Fibroblast of skin of left biceps (primary cell): ENCODE data around the gene WDR27.
"Not testable (repeated sequence)": the region's sequence is repeated elsewhere in the genome, so short reads cannot be mapped to it uniquely, and the experiment has no call there.

Experiments
- DNase-seq, 2 experiments: peaks; one replicate each; pipeline ENCODE4 v3.0.0-alpha.2; 2013; ENCODE audit warnings: low read depth in 2 of 2

The WDR27 gene

DNA sequence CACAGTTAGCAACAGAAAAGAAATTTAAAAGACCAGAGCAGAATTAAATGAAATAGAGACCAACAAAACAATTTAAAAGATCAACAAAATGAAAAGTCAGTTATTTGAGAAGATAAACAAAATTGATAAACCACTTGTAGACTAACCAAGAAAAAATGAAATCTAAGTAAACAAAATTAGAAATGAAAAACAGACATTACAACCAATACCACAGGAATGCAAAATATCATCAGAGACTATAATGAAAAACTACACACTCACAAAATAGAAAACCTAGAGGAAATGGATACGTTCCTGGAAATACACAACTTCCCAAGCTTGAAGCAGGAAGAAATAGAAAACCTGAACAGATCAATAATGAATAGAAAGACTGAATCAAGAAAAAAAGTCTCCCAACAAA lies 97.8 kb downstream of the WDR27 start:
- no peak for DNase-seq

GRCh38 chr6:169601129-169601528 lies 100.7 kb downstream of the WDR27 start:
- DNase-seq: not testable (repeated sequence)

DNA sequence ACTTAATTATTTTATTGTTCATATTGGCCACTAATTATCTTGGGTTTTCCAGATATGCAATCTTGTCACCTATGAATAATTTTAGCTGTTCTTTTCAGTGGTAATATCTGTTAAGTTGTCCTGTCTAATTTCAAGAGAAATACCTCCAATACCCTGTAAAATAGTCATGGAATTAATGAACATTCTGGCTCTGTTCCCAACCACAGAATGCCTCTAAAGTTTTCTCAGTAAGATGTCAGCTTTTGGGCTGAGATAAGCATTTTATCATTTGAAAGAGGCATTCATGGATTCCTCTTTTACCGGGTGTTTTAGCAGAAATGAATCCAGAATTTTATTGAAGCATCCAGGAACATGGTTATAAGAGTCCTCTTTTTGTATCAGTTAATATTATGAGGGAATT lies 109.3 kb downstream of the WDR27 start:
- peak; percentile 76 to 79 for DNase-seq

DNA sequence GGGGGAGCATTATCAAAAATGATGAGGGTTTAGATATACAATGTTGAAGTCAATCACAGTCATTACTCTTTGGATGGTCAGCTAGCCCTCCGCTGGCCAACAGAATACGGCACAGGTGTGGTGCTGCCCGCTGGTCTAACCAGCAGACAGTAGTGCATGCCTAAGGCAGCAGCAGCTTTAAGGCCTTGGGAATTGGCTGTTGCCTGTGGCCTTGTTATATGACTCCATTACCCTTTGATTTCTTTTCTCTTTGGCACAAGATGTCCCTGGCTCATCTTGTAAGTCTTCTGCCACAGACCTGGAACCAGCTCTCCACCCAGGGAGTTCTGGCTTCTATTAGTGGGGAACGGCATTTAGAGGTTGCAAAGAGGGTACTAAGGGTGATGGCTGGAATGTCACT lies 110.2 kb downstream of the WDR27 start:
- DNase-seq: no peak

DNA sequence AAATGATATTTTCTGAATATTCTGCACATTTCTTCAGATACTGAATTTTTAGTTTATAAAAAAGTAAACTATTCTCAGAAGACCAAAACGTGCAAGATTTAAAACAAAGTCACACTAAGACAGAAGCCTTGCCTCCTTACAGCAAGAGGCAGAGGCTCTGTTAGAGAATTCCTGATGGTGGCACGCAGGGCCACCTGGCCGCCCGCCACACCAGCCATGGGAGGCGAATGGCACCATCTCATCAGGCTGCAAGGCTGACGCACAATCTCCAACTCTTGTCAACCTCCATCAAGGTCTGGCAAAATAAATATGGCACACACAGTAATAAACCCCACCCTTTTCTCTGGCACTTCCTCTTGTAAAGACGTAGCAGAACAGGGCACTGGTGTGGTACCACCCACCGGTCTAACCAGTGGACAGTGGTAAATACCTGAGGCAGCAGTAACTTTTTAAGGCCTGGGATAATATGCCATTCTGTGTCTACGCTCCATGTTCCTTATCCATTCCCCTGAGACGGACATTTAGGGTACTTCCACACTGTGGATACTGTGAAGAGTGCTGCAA lies 111.4 kb downstream of the WDR27 start:
- DNase-seq: no peak

- DNase-seq: peak in 1 of 2 experiments; percentile 37
Observed at GRCh38 chr6:169589699-169590257, 112.1 kb downstream of the WDR27 start.

DNA sequence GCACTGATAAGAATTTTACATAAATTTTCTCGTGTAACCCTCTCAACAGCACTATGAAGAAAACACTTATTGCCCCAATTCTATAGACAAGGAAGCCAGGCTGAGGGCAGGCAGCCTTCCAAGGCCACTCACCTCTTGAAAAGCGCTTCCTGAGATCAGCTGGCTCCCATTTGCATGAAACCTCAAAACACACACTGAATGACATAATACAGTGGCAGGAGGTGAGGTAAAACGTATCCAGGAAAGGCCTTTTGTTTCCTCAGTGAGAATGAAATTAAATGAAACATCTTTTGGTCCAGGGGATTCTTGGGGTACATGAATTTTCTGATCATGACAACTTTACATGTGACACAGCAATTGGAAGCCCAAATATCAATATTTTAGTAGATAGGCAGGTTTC lies 112.5 kb downstream of the WDR27 start:
- no peak for DNase-seq

- peak; percentile 61 to 64 for DNase-seq
Observed at GRCh38 chr6:169587975-169588374, 113.9 kb downstream of the WDR27 start.

GRCh38 chr6:169583886-169584541 lies 117.8 kb downstream of the WDR27 start:
- DNase-seq: no peak

GRCh38 chr6:169579407-169580111 lies 122.3 kb downstream of the WDR27 start:
- no peak for DNase-seq

- DNase-seq: no peak
Observed at GRCh38 chr6:169577974-169578373, 123.9 kb downstream of the WDR27 start.

GRCh38 chr6:169577236-169577635 lies 124.6 kb downstream of the WDR27 start:
- no peak for DNase-seq

GRCh38 chr6:169575821-169576220 lies 126.0 kb downstream of the WDR27 start:
- DNase-seq: no peak

- DNase-seq: no peak
Observed at GRCh38 chr6:169575365-169575764, 126.5 kb downstream of the WDR27 start.

DNA sequence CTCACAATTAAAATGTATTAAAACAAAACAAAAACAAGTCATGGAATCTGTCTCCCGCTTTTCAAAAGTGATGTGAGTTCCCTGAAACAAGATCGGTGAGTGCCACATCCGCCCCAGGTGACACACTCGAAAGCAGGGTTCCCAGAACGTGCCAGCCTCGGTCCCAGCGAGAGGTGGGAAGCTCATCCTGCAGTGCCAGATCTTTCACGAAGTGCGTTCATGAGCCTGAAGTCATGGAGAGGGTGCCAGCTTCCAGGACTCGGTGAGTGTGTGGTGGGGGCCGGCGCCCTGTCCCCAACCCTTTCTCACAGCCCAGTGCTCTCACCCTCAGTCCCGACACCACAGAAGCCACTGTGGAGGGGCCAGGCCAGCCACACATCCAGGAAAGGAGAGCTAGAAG lies 127.4 kb downstream of the WDR27 start:
- DNase-seq: no peak

DNA sequence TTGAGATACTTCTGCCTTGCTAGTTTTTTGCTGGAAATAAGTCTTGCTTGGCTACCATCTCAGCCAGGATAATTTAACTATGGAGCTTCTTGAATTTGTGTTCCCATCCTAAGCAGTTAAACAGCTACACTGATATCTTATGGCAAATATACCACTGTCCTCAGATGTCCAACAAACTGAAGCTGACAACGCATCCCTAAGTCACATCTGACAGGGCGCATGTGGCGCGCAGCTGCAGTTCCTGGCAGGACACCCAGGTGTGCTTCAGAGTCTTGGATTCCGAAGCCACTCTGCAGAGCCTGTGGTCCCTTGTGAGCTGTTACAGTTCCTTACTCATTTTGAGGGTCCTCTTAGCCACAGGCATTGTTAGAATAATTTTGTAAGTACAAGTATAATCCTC lies 127.9 kb downstream of the WDR27 start:
- DNase-seq: no peak

DNA sequence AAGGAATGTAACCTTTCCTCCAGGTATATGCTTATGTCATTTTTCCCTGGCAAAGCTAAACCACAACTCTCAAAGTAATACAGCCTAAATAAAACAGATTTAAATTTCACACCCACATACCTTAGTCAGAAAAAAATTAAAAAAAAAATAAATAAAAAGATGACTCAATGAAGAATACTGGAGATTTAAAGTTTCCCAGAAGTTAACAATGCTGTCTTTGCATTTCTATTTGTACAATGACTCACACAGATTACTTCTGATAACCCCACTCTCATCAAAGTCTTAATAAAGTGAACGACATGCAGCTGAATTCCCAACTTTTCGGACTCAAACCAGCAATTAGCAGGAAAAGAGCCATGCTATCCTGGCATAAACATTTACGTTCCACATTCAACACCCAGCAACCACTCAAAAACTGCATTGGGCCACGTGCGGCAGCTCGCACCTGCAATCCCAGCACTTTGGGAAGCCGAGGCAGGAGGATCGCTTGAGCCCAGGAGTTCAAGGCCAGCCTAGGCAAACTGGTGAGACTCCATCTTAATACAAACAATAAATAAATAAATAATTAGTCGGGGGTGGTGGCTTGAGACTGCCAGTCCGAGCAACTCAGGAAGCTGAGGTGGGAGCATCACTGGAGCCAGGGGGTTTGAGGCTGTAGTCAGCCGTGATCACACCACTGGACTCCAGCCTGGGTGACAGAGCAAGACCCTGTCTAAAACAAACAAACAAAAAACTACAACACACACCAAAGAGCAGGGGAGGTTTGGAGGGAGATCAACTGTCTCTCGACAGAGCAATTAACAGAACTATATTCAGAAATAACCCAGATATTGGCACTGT lies 130.5 kb downstream of the WDR27 start:
- DNase-seq: no peak

DNA sequence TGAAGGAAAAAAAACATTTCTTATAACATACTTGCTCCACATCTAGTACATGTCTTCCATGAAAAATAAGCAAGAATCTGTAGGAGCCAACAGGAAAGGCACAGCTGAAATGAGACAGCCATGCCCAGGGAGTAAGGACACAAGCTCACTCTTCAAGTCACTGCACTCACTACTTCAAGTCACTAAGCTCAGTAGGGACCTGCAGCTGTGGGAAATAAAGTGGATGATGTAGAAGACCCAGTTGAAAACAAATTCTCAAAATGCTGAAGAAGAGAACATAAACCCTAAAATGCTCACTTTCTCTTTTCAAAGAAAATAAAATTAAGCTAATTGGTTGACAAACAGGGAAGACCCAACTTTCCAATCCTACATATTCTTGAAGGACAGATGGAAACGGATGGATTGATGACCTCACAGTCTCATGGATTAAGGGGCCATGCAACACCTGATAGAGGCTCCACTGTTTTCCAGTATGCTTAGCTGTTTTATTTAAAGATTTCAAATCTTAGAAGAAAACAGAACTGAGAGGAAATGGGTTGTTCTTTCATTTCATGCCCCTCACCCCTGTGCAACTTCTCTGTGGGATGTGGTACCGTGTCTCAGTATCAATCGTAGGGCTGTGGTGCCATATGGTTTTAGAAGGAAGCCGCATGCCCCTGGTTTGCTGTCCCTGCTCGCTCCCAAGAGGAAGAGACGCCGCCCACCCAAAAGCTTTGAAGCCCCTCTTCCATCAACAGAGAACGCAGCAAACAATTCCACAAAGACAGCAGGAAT lies 133.3 kb downstream of the WDR27 start:
- DNase-seq: no peak

GRCh38 chr6:169567819-169568218 lies 134.0 kb downstream of the WDR27 start:
- no peak for DNase-seq

DNA sequence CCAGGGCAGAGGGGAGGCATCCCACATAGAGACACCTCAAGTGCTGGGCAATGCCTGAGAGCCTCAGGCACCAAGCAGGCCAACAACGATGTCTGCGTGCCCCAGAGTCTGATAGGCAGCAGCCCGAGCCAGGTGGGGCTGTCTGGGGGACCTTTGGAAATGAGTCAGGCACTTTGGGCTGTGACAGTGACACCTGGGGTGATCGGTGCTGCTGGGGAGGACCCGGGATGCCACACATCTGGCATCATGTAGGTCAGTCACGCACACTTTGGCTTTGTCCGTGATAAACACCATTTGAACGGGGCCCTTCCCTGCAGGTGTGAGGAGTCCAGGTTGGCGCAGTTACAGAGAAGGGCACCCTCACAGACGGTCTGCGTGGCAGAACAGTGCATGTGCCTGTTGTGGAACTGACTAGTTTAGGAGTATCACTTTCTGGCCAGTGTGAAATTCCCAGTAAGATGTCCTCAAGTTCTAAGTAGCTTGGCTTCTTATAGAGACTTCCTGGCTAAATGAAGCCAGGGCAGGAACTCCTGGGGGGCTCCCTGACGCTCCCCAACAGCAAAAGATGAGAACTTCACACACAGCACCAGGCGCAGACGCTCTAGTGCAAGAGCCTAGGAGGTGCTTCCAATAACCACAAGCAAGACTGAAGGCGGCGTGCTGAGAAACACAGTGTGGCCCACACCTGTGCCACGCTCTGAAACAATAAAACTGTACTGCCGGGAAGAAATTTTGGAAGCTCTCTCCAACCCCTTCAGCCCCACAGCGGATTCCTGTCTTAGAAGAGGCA lies 134.7 kb downstream of the WDR27 start:
- no peak for DNase-seq
